Stimulated activated CD8-positive, alpha-beta memory T cell treated with anti-CD3 and anti-CD28 coated beads, Interleukin-15, amount 100 ng/mL, for 48 hours (primary cell): ENCODE data around the gene AUTS2.

Experiments used
- DNase-seq, 2 donors: peaks; one replicate each; pipeline ENCODE4 v3.0.0-alpha.2; 2020; ENCODE audit warnings: low read depth in 2 of 2

Gene AUTS2

DNA sequence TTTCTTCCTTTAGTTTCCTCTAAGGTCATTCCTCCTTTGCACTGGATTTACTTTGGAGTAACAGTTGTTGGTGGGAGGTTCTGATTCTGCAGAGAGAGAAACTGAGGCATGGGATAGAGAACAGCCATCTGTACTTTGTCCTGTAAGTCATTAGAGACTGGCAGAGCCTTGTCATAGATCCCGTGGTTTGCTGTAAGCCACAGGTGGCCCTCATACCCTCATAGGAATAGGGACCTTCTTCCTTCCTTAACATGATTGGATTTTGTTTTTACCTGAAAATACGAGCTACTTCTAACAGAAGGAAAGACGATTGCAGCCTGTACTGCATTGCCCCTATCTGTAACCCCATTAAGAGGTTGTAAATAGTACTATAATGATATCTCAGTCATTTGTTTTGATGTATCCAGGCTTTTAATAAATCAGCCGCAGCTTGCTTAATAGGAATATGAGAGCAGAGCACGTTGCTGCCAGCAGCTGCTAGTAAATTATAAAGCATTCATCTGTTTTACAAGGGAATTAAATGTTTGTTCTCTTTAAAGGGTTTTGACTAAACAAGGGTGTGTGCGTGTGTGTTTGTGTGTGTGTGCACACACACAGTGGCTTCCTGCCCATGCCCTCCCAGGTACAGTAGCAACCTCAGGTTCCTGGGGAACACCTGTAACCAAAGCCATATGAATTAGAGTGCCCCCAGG lies 249.8 kb downstream of the AUTS2 start:
- no peak for DNase-seq

DNA sequence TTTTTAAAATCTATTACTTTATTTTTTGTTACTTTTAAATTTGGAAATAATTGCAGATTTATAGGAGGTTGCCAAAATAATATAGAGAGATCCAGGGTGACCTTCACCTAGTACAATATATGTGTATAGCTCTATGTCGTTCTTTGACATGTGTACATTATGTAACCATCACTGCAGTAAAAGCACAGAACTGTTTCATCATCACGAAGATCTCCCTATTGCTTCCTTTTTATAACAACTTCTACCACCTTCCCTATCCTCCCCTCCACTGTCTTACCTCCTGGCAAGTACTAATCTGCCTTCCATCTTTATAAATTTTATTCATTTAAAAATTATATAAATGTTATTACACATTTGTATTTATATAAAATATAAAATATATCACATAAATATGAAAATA lies 251.0 kb downstream of the AUTS2 start:
- no peak for DNase-seq

DNA sequence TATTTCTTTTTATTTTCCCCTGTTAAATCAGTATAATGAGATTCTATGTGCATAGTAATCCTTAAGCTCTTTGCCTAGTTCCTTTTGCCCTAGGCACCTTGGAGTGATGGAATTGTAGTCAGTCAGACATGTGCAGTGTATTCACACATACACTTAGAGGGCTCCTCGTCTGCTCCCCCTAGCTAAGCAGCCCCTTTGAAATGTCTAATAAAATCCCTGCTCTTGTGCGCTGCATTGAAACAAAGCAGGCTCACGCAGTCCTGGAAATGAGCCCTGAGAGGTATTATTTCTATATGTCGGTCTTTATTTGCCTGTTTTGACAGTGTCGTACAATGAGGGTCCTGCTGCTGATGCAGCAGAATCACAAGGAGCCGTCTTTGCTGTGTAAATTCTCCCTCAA lies 258.7 kb downstream of the AUTS2 start:
- DNase-seq: no peak

DNA sequence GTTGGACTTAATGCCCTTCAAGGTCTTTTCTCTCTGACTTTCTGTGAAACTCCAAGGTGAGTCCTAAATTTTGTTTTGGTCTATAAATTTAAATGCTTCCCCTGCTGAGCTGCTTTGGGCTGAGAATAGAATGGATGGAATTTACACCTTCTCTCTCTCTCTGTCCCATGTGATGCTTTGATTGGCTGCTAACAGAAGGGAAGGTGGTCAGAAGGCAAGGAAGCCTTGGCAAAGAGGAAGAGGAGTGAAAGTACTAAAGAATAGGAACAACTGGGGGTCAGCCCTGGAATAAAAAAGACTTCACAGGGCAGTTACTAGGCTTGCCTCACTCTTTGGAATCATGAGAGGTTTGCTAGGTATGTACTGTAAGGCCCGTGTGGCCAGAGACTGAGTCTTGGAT lies 260.2 kb downstream of the AUTS2 start:
- DNase-seq: no peak

DNA sequence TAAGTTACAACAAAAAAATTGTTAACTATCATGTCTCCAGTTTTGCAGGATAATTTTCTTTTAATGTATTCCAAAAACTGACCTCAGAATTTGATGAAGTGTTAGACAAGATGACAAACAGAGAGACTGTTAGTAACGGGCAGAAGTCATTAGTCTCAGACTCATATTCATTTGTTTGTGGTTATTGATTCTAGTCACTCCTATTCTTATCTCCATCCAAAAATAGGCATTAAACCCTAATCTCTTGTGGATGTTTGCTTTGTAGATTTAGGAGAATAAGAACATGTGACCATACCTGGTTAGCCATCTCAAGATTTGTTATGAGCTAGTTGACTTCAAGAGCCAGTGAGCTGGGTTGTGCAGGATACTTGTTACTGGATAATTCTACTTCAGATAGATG lies 261.1 kb downstream of the AUTS2 start:
- DNase-seq: no peak

DNA sequence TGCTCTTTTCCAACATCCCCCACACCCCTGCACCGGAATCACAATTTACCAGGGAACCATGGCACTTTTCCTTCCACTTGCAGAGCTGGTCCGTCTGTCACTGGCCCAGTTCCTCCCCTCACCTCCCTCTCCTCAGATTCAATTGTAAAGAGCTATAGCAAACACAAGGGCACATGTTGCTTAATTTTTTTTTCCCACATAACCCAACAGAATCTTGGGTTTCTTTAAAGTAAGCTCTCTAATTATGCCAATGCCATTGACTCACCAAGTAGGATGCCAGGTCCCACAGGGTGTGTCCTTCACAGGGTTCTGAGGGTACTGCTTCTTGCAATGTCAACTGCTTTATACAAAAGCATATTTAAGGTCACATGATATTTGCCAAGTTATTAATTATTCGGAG lies 262.2 kb downstream of the AUTS2 start:
- no peak for DNase-seq

DNA sequence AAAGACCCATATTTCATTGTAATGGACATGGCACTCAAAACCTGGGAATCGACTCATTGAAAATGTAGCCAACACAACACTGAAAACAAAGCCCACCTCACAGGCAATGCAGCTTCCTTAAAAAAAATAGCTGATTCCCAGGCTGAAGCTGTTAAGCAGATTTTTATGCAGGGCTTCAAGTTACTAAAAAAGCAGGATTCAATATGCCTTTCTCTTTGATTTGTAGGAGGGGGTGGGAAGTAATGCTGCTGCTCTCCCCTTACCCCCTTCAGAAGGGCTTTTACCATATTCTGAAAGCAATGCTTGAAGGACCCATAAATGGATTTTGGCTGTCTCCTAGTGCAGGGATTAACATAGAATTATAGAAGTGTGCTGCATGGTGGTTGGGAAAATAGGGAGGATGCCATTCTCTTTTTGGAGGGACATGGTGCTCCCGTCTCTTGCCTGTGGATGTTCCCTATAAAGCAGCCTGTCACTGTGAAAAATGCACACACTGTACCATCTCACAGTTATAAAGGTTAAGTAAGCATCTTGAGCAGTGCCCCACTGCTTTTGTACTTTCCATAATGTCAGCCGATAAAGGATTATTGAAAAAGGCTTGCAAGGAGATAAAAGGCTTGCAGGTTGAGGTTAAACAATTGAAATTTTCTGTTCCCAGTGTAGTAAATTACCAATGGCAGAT lies 262.8 kb downstream of the AUTS2 start:
- DNase-seq: no peak

DNA sequence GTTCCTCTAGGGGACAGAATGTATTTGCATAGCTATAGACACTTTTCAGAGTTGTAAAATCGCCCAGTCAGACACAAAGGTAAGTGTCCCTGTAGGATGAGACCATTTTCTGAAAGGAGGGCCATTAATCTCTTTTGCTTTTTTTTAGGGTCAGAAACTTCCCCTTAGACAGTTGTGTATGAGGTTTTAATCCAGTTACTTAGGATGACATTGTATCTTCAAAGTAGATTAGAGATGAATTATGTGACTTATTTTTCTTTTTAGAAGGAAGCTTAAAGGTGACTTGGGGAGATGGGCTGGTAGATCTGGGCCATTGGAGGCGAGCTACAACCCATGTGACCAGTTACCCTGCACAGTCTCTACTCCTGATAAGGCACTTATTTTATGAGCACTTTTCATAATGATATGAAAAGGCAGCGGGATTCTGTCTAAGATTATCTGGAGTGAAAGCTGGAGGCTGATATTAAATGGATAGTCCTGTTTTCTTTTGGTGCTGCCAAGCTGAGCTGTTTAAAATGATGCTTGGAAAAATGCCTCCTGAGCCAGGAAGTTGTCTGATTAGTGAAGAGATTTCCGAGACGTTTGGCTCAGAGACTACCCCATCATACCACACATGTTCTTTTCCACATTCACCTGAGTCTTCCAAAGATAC lies 264.3 kb downstream of the AUTS2 start:
- DNase-seq: no peak

DNA sequence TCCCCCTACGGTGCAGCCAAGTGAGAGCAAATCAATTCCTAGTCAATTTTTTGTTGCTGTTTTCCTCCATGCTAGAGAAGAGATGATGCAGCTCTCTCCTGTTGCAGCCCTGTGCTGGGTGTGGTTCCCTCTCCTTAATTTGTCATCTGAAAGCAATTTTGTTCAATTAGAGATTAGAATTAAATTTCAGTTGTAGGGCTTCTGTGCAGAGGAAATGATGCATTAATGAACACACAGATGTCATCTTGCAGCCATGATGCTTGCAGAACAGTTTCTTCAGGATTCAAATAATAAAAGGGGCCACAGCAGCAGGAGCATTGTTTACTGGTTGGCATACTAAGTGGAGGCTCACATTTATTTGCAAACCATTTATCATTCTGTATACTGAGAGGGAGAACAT lies 266.0 kb downstream of the AUTS2 start:
- DNase-seq: no peak

DNA sequence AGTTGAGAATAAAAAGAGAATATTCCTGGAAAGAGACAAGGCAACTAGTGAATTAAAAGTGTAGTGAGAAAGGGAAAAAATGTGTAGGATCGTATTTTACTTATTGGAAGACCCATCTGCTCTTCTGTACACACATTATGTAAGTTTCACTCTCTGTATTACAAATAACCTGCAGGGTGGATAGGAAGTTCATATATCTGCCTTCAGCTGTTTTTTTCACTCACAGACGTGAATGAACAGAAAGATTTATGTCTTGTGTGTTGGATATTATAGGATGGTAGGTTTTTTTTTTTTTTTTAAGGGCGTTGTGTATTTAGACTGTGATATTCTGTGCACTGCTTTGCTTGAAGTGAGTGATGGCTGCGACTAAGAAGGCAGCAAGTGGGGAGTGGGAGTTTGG lies 266.5 kb downstream of the AUTS2 start:
- DNase-seq: no peak

DNA sequence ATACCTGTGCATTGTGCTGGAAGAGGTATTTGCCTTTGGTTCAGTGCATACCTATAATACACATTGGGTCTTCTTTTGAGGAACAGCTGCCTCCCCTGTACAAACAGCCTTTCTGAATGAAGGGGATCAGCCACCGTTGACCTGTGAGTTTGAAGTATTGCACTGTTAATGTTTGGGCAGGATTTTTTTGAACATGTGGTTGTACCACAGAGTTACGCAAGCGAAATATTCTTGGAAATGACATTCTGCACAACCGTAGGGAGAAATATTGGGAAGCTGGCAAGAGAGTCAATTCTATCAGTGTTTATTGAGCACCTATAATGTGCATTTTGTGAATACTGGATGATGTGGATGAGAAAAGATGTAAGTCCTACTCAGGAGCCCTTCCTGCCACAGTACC lies 270.6 kb downstream of the AUTS2 start:
- DNase-seq: no peak

DNA sequence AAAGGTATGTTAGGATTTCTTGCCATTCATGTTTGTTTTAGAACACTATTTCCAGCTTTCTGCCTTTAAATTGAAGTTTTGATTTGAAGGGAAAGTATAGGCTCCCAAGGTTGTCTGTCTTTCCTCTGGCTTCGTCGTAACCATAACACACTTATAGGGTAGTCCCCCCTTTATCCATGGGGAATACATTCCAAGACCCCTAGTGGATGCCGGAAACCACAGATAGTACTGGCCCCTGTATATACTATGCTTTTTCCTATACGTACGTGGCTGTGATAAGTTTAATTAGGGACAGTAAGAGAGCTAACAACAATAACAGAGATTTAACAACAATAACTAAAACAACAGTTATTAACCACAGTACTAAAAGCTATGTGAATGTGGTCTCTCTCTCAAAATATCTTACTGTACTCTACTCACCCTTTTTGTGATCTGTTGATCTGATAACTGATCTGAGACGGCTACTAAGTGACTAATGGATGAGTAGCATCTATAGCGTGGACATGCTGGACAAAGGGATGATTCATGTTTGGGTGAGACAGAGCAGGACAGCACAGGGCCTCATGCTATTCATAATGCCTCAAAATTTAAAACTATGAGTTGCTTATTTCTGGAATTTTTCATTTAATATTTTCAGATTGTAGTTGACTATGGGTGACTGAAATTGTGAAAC lies 273.1 kb downstream of the AUTS2 start:
- DNase-seq: no peak

DNA sequence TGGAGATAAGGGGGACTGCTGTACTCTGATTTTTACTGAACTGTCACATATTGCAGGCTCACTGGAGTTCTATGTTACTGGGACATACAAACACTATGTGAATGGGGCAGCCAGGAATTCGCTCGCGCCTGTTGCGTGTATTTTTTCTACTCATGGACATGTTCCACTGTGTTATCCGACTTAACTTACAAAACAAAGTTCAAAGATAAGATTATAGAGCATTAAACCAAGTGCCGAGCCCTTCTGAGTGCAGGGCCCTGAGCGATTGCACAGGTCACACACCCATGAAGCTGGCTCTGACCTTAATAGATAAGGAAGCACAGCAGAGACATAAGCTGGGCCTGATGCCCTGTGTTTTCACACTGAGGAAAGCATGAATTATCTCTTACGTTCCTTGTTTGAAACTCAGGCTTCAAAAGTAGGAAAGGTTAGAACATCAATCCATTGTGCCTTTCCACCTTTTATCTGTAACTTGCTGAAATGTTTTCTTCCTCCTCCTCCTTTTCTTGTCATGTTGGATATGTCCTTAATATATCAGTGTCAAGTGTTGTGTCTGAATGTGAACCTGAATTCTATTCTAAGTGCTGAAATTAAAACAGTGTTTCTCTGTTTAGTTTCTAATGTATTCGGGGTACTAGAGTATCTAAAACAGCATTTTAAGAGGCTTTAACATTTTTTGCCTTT lies 273.8 kb downstream of the AUTS2 start:
- DNase-seq: no peak

DNA sequence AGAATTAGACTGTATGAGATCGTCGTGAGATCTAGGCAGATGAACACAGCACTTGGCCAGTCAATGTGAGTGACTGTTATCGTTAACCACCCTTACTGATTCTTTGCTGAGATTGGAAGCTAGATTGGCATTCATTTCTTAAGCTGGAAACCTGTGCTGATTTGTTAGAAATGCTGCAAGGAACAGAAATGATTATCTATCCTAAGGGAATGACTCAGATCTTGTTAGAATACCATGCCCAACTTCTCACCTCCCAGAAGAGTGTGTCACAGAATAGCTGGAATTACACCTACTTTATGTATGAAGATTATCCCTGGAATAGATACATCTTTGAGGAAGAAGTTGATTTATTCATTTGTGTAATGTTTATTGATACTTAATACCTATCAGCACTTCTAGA lies 275.2 kb downstream of the AUTS2 start:
- DNase-seq: no peak

DNA sequence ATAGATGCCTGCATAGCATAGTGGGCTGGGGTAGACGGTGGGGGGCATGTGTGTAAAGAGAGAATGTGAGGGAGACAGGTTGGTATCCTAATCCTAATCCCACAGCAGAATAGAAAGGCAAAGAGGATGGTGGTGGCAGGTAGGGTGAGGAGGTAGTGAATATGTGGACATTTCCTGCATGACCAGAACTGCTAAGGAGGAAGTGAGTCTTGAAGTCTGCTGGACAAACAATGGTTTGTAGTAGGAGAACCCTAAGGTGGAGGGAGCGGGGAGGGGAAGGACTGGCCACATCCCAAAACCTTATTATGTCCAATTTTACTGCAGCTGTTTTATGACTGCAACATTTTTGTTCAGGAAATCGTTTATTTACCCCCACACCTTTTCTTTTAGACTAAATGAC lies 279.7 kb downstream of the AUTS2 start:
- DNase-seq: no peak

DNA sequence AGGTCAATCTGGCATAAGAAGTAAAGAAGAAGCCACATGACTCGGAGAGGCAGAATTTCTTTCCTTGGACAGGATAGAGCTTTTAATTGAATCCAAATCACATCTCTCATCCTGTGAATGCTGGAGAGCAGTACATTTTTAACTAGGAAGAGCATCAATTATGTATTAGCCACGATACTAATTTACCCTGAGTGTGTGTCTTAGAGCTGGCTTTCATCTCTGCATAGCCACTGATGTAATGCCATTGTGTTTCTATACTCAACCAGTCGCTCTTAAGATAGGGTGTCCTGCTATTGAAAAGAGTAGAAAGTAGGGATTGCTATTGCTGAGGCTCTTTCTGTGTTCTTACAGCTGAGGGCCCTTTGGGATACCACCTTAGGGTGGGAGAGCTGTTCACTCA lies 280.3 kb downstream of the AUTS2 start:
- DNase-seq: no peak

DNA sequence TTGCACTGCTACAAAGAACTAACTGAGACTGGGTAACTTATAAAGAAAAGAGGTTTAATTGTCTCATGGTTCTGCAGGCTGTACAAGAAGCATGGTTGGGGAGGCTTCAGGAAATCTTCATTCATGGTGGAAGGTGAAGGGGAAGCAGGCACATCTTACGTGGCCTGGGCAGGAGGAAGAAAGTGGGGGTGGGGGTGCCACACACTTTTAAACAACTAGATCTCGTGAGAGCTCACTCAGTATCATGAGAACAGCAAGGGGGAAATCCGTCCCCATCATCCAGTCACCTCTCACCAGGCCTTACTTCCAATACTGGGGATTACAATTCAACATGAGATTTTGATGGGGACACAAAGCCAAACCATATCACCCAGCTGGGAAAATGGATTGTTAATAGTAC lies 281.7 kb downstream of the AUTS2 start:
- no peak for DNase-seq

DNA sequence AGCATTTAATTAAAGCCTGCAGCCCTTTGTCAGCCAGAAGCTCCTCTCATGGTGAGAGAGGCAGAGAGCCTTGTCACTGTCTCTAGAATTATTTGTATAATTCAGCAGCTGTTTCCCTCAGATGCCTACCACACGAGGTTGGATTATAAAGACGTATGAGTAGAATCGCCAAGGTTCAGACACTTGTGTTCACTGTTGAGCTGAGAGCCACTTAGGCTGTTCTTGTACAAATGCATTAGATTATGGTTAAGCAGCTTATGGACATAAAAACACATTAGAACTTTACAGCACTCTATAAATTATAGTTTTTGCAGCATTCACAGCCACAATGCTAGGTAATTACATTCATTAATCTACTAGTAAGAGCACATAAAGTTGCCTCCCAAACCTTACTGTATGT lies 282.6 kb downstream of the AUTS2 start:
- no peak for DNase-seq

DNA sequence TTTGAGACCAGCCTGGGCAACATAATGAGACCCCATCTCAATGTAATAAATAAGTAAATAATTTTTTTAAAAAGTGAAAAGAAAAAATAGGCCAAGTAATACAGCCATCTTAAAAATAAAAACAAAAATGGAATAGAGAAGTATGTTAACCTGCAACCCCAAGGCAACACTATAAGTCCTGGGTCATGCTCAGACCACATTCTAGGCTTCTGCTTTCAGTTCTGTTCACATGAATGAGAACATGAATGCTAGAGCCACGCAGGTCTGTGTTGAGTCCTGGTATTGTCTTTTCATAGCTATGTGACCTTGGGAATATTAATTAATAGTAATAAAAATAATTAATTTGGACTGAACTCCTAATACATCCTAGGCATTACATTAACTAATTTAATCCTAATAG lies 284.0 kb downstream of the AUTS2 start:
- no peak for DNase-seq

DNA sequence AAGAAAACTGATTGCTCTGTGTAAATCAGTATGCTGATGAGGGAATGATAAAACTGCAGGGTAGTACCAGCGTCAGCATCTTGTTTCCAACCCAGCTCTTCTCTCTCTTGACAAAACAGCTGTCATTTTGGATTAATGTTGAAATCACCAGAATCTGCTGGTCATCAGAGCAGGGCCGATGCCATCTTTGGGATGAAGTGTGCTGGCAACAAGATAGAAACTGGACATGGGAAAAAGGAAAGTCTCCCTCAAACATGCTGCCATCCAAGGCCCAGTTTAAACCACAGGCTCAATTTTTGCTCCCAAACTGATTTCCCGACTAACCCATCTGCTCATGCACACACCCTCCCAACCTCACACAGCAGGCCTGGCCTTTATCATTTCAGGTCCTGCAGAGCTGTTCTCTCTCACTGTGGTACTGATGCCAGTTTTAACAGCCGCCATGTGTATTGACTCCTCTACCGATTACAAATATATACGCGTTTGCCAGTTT lies 285.2 kb downstream of the AUTS2 start:
- no peak for DNase-seq

DNA sequence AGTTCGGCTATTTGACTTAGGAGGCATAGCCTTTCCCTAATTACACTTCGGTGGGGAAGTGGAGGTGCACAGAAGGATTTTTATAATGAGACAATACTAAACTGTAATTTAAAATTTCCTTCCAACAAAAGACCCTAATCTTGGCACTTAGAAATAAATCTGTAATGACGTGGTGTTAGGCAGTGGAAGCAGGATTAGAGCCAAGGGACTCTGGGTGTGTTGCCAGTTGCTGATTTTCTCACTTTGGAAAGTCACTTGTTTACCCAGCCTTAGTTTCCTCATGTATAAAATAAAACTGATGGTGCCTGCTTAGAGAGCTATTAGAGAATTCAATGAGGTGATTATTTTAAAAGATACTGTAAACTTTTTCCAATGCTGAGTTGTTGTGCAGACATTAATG lies 287.2 kb downstream of the AUTS2 start:
- DNase-seq: no peak

DNA sequence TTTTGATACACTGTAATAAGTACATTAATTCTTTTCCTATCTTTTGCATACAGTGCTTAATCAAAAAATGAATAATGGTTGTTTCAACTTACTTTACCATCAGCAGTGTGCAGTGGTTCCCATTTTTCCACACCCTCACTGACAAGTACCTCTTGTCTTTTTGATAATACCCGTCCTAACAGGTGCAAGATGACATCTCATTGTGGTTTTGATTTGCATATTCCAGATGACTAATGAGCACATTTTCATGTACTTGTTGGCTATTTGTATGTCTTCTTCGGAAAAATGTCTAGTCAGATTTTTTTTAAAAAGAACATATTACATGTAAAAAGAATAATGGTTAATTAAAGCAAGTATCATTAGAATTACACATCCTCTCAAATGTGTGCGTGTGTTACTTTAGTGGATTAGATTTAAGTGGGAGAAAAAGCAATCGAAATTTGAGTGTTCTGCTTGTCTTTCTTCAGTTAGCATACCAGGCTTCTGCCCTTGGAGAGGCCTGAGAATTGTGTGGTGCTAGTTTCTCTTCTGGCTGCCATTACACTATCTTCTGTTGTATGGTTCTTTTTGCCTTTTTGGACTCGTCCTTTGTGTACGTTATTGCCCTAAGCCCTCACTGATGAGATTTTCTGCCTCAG lies 291.2 kb downstream of the AUTS2 start:
- DNase-seq: no peak
